Hippocampal formation (tissue), 2 donors: ENCODE results near the gene SERTAD1.

ENCODE experiments used
- DNase-seq, 2 donors: peaks; one replicate each; lab custom pipeline; 2025; lab: John Stamatoyannopoulos, UW

Gene SERTAD1

DNA sequence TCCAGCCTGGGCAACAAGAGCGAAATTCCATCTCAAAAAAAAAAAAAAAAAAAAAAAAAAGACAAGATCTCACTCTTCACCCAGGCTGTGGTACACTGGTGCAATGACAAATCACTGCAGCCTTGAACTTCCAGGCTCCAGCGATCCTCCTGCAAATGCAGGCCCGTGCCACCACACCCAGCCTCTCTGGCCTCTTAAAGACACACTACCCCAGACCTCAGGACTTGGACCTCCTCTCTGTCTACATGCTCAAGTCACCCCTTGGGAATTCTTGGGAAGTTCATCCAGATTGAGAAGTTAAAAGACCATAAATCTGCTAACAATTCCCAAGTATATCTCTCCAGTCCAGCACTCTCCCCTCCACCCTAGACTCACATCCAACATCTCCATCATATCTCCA, 25.2 kb downstream of the SERTAD1 start:
- DNase-seq, result no peak

DNA sequence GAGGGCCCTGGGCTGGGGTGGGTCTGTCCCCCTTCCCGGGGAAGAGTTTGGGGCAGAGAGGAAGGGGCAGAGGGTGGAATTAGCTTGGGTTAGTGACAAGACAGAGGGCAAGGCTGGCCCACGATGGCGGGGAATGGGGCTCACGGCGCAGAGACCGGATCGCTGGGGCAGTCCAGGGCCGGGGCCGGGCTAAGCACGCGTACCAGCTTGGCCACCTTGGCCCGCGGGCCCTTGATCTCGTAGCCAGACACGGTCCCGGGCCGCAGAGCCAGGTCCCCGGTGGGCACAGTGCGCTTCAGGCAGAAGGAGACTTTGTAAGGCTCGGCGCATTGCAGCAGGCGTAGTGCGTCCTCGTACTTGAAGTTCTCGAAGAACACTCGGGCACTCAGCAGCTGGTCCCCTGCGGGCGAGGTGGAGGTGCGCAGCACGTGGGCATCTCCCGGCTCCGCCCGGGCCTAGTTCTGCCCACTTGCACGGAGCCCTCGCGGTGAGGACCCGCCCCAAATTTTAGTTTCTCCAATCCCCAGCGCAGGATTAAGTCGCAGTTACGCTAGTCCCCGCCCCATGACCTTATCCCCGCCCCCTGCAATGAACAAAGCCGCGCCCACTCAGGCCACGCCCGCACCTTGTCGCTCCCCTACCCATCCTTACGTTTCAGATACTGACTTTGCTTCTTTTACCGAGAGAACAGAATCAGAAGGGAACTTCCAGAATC, 27.2 kb downstream of the SERTAD1 start:
- no peak for DNase-seq

DNA sequence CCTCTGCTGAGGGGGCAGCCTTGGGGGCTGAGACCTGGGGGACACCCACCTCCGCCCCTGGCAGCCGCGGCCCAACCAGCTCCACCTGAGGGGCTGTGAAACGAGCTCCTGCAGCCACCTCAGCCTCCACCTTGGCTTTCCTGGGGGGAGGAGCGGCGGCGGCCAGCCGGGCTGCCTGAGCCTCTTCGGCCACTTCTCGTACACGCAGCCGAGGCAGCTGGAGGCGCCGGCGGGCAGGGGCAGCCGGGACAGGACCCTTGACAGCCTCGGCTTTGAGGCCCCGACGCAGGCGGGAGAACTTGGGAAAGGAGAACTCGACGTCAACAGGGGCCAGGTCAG, 28.3 kb downstream of the SERTAD1 start:
- DNase-seq, result no peak

GRCh38 chr19:40396886-40397567, 28.8 kb downstream of the SERTAD1 start:
- no peak for DNase-seq

DNA sequence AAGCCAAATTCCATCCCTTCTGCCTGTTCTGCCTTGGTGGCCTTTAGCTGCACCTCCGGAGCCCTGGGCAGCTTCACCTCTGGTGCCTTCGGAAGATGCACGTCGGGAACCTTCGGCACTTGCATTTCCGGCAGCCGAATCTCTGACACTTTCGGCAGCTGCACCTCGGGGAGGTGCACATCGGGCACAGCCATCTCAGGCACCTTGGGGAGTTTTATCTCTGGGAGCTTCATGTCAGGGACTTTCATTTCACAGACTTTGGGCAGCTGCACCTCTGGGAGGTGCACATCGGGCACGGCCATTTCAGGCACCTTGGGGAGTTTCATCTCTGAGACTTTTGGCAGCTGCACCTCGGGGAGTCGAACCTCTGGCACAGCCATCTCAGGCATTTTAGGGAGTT, 29.8 kb downstream of the SERTAD1 start:
- DNase-seq, result no peak

DNA sequence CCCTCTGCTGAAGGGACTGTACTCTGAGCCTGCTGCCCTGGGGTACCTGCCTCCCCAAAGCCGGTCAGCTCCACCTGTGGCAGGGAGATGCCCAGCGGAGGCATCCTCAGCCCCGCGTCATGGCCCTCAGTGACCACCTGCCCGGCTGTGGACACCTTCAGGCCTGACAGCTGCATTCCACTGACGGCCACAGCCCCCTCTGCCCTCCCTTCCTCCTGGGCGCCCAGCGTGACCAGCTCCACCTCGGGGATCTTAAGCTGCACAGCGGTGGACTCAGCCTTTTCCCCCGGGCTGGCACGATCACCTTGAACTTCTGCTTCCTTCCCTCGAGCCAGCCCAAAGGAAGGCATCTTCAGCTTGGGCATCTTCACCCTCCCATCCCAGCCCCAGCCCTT, 31.0 kb downstream of the SERTAD1 start:
- DNase-seq, result no peak

DNA sequence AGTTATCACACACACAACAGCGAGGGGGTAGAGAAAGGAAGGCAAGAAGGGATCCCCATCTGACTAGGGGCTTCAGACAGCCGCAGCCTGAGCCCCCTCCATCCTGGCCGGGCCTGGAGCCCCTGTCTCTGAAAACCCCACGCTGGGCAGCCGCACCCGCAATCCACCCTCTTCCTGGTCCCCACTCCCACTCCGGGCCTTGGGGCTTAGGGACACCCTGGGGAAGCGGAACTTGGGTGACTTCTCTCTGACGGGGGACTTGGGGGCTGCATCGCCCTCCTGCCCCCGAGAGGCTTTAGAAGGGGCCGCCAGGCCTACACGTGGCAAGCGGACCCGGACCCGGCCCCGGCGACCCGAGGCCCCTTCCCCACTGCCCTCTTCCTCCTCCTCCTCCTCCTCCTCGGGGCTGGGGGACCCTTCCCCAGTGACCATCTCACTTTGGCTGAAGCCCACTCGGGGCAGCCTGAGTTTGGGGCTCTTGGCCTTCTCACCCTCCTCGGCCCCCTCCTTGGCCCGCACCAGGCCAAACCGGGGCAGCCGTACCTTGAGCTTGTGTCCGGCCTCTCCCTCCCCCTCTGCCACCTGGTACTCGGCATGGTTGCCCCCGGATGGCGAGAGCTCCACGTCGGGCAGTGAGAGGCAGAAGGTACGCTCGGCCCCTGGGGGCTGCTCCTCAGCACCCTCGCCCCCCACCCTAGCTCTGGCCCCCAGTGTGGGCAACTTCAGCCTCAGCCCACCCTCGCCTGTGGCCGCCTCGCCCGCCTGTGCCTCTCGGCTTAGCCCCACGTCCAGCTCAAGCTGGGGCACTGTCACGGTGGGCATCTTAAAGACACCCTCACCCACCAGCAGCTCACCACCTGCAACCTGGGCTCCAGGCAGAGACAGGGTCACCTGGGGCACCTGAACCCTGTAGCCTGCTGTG, 31.6 kb downstream of the SERTAD1 start:
- DNase-seq, result no peak

- DNase-seq, result no peak
Observed at GRCh38 chr19:40392894-40393517, 32.8 kb downstream of the SERTAD1 start.

DNA sequence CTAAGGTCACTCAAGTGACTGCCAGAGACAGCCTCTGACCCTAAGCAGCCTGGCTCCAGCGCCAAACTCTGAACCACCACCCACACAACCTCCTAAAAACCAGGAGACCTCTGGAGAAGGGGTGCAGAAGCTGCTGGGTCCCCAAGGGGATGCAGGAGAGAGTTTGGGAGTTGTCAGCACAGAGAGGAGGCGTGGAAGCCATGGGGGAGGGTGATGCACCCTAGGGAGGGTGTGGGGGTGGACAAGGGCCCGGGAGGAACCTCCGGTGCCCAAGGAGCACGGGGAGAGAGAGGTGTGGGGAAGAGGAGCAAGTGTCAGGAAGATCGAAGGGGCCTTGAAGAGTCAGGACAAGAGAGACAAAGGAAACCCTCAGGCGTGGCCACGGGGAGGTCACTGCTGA, 33.7 kb downstream of the SERTAD1 start:
- no peak for DNase-seq

GRCh38 chr19:40390084-40390742, 35.6 kb downstream of the SERTAD1 start, which contains the start of gene HIPK4:
Gene HIPK4 (minus strand): TSS chr19:40390181. CDS start chr19:40389902, 279 bp downstream.
- DNase-seq, result no peak

DNA sequence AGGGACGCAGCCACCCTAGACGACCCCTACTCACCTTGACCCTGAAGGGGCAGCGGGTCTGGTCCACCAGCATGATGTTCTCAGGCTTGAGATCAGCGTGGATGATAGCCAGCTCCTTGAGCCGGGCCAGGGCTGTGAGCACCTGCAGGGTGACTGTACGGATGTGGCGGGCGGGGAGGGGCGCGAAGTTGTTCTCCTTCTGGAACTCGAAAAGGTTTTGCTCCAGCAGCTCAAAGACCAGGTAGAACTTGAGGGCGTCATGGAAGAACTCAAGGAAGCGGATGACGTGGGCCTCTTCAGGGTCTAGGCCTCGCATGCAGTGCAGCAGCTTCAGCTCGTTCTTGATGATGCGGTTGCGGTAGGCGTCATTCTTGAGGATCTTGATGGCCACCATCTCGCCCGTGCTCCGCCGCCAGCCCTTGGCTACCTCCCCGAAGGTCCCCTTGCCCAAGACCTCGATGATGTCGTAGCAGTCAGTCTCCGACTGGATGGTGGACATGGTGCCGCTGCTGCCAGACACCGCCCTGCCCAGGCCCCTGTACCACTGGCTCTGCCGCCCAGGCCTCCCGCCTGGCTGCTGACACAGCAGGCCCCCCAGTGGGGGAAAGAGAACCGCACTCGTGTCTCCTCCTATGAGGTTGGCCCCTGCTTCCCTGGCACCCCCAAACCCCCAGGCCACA, 36.2 kb downstream of the SERTAD1 start:
- DNase-seq, result no peak

DNA sequence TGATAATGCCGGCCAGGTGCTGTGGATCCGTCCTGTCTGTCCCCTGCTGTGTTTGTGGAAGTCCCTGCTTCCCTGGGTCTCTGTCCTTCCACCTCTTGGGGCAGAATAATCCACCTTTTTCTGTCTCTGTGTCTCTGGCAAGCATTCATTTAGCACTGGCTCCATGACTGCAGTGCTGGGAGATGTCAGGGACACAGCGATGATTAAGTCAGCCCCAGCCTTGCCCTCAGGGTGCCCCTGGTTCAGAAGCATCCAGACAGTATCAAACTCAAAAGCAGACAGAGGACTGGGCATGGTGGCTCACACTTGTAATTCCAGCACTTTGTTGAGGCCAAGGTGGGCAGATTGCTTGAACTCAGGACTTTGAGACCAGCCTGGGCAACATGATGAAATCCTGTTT, 37.3 kb downstream of the SERTAD1 start:
- no peak for DNase-seq

DNA sequence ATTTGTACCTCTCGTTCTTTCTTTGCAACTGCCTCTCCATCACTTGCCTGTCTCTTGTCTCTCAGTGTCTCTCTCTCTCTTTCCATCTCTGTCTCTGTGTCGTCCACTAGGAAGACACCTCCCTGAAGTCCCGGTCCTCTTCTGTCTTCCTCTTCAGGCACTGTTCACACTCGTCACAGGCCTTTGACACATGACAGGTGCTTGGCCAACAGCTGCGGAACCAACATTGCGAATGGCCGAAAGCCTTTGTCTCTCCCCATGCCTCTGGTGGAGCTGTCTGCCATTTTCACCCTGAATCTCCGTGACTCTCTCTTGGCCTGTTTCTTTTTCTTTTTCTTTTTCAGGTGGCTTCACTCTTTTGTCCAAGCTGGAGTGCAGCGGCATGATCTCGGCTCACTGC, 38.6 kb downstream of the SERTAD1 start:
- no peak for DNase-seq

GRCh38 chr19:40383668-40384248, 42.0 kb downstream of the SERTAD1 start:
- no peak for DNase-seq

DNA sequence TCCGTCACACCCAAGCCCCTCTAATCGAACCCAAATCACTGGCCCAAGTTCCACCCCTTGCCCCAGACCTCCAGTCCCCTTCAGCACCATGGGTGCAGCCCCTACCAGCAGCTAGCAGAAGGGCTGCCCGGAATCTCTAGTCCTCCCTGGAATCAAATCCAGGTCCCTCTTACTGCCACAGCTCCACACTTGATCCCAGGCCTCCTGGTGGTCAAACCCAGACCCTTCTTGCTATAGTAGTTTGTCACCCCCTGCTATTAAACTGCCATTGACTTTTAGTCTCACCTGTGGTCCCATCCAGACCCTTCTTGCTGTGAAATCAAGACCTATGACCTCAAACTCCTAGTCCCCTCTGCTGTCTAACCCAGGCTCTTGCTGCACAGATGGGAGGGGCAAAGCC, 44.5 kb downstream of the SERTAD1 start:
- DNase-seq, result no peak

DNA sequence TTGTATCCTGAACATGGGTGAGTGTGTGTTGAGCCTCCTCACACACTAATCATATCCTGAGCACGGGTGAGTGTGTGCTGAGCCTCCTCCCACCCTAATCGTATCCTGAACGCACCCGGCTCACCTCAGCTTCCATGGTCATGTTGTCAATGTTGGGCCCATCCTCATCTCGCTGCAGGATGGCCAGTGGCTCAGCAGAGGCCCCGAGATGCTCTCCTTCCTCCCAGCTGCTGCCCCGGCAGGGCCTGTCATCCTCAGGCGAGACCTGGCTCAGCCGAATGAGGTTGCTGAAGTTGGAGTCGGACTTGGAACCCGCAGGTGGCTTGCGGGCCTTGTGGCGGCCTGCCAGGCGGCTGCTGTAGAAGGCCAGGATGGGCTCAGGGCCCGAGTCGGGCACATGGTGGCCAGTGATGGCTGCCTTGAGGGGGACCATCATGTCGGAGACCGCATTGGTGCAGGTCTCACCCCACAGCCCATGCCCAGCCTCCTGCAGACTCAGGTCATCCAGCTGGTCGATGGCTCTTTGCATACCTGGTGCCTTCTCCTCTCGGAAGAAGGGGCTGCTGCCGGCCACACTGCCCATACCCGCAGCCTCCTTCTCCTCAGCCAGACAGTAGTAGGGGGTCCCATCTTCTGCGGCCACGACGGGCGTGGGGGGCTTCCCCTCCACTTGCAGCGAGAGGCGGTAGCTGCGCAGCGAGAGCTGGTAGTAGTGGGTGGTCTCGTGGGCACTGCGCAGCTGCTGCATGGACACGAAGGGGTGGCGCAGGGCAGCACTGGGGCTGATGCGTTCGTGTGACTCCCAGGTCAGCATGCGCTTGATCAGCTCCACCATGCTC, 45.4 kb downstream of the SERTAD1 start:
- DNase-seq, result no peak

- DNase-seq, result no peak
Observed at GRCh38 chr19:40379446-40380198, 46.2 kb downstream of the SERTAD1 start.

GRCh38 chr19:40378509-40378908, 47.3 kb downstream of the SERTAD1 start:
- no peak for DNase-seq

GRCh38 chr19:40377876-40378385, 47.9 kb downstream of the SERTAD1 start:
- DNase-seq, result no peak
